ENCODE measurements around the gene DCP1A. TPM values are rescaled to one million over a fixed set of nuclear protein-coding genes. Genes with fewer than 3 reads are reported as not detected.

DCP1A gene
- total and polyA plus RNA-seq, 9 of the 15 experiments (the other 6 are each of a cell fraction or from before 2014, with no cell fraction given), result 6.6 to 33.7 (median 13.3) TPM

DNA sequence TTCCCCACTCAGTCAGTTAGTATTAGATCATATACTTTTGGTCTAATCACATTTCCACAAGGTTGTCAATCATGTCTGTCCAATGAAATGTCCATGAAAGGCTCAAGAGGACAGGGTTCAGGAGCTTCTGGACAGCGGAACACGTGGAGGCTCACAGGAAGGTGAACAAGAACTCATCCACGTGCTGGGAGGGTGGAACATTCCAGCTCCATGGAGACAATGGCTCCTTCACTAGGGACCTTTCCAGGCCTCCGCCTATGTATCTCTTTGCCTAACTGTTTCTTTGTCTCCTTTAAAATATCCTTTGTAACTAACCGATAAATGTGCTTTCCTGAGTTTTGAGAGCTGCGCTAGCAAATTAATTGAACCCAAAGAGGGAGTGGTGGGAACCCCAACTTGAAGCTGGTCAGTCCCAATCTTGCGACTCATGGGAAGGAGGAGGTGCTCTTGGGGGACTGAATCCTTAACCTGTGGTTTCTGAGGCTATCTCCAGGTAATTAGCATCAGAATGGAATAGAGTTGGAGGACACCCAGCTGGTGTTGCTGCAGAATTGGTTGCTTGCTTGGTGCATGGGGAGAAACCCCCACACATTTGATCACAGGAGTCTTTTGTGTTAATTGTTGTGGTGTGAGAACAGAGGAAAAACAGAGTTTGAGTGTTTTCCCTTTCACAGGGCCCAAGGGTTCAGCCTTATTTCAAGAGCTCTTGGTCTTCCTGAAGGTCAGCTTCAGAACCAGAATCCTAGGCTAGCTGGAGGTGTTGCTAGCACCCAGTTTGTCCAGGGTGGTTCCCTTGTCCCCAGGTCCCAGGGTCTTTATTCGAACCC lies 88.5 kb downstream of the DCP1A start (continued):
- TF ChIP-seq, protein P1, sequence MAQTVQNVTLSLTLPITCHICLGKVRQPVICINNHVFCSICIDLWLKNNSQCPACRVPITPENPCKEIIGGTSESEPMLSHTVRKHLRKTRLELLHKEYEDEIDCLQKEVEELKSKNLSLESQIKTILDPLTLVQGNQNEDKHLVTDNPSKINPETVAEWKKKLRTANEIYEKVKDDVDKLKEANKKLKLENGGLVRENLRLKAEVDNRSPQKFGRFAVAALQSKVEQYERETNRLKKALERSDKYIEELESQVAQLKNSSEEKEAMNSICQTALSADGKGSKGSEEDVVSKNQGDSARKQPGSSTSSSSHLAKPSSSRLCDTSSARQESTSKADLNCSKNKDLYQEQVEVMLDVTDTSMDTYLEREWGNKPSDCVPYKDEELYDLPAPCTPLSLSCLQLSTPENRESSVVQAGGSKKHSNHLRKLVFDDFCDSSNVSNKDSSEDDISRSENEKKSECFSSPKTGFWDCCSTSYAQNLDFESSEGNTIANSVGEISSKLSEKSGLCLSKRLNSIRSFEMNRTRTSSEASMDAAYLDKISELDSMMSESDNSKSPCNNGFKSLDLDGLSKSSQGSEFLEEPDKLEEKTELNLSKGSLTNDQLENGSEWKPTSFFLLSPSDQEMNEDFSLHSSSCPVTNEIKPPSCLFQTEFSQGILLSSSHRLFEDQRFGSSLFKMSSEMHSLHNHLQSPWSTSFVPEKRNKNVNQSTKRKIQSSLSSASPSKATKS (CRISPR knock-in tag; IDR thresholded peaks at IDR 0.05), result no peak
- TF ChIP-seq ZNF408 (CRISPR knock-in tag; IDR thresholded peaks at IDR 0.05; ENCODE audit: low read depth), result no peak
- TF ChIP-seq HNRNPH1 (optimal IDR thresholded peaks at IDR 0.05; ENCODE audit: low read depth, low read length), result no peak
- TF ChIP-seq PRMT5 (CRISPR knock-in tag; IDR thresholded peaks at IDR 0.05), result no peak
- TF ChIP-seq, protein P2, sequence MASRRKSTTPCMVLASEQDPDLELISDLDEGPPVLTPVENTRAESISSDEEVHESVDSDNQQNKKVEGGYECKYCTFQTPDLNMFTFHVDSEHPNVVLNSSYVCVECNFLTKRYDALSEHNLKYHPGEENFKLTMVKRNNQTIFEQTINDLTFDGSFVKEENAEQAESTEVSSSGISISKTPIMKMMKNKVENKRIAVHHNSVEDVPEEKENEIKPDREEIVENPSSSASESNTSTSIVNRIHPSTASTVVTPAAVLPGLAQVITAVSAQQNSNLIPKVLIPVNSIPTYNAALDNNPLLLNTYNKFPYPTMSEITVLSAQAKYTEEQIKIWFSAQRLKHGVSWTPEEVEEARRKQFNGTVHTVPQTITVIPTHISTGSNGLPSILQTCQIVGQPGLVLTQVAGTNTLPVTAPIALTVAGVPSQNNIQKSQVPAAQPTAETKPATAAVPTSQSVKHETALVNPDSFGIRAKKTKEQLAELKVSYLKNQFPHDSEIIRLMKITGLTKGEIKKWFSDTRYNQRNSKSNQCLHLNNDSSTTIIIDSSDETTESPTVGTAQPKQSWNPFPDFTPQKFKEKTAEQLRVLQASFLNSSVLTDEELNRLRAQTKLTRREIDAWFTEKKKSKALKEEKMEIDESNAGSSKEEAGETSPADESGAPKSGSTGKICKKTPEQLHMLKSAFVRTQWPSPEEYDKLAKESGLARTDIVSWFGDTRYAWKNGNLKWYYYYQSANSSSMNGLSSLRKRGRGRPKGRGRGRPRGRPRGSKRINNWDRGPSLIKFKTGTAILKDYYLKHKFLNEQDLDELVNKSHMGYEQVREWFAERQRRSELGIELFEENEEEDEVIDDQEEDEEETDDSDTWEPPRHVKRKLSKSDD (conservative IDR thresholded peaks at IDR 0.05; ENCODE audit: low read length), result no peak
- TF ChIP-seq, protein P3, sequence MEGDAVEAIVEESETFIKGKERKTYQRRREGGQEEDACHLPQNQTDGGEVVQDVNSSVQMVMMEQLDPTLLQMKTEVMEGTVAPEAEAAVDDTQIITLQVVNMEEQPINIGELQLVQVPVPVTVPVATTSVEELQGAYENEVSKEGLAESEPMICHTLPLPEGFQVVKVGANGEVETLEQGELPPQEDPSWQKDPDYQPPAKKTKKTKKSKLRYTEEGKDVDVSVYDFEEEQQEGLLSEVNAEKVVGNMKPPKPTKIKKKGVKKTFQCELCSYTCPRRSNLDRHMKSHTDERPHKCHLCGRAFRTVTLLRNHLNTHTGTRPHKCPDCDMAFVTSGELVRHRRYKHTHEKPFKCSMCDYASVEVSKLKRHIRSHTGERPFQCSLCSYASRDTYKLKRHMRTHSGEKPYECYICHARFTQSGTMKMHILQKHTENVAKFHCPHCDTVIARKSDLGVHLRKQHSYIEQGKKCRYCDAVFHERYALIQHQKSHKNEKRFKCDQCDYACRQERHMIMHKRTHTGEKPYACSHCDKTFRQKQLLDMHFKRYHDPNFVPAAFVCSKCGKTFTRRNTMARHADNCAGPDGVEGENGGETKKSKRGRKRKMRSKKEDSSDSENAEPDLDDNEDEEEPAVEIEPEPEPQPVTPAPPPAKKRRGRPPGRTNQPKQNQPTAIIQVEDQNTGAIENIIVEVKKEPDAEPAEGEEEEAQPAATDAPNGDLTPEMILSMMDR (IDR thresholded peaks at IDR 0.05 in 2 of 3, conservative IDR thresholded peaks at IDR 0.05 in 1 of 3; ENCODE audit: insufficient read depth in 2 of 3, low read depth in 1 of 3, low read length in 3 of 3), result peak; percentile 11 to 32 (median 28); a peak in 3 of 6 replicates
- no peak for TF ChIP-seq JUND (IDR thresholded peaks at IDR 0.05; ENCODE audit: borderline replicate concordance, low read depth, low read length)
- TF ChIP-seq JUND (tag; IDR thresholded peaks at IDR 0.05; ENCODE audit: borderline replicate concordance, low read depth, low read length), result no peak
- TF ChIP-seq, protein P4, sequence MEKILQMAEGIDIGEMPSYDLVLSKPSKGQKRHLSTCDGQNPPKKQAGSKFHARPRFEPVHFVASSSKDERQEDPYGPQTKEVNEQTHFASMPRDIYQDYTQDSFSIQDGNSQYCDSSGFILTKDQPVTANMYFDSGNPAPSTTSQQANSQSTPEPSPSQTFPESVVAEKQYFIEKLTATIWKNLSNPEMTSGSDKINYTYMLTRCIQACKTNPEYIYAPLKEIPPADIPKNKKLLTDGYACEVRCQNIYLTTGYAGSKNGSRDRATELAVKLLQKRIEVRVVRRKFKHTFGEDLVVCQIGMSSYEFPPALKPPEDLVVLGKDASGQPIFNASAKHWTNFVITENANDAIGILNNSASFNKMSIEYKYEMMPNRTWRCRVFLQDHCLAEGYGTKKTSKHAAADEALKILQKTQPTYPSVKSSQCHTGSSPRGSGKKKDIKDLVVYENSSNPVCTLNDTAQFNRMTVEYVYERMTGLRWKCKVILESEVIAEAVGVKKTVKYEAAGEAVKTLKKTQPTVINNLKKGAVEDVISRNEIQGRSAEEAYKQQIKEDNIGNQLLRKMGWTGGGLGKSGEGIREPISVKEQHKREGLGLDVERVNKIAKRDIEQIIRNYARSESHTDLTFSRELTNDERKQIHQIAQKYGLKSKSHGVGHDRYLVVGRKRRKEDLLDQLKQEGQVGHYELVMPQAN (IDR thresholded peaks at IDR 0.05; ENCODE audit: borderline replicate concordance), result no peak
- TF ChIP-seq HNRNPUL1 (IDR thresholded peaks at IDR 0.05; ENCODE audit: low read length), result no peak
- no peak for TF ChIP-seq NFXL1 (CRISPR knock-in tag; IDR thresholded peaks at IDR 0.05)
- no peak for TF ChIP-seq ZNF311 (CRISPR knock-in tag; IDR thresholded peaks at IDR 0.05)
- TF ChIP-seq TRIM28 (IDR thresholded peaks at IDR 0.05), result no peak
- no peak for TF ChIP-seq KDM4B (IDR thresholded peaks at IDR 0.05; ENCODE audit: borderline replicate concordance in 2 of 2, low read depth in 1 of 2)
- TF ChIP-seq SNIP1 (IDR thresholded peaks at IDR 0.05; ENCODE audit: low read depth), result no peak
- no peak for TF ChIP-seq FOXP1 (CRISPR knock-in tag; IDR thresholded peaks at IDR 0.05)
- no peak for TF ChIP-seq ZBTB17 (CRISPR knock-in tag; IDR thresholded peaks at IDR 0.05)
- no peak for TF ChIP-seq TSC22D4 (tag; IDR thresholded peaks at IDR 0.05)
- TF ChIP-seq MEIS2 (IDR thresholded peaks at IDR 0.05; ENCODE audit: partially characterized antibody), result peak; percentile 46
- no peak for TF ChIP-seq MTA1 (IDR thresholded peaks at IDR 0.05; ENCODE audit: borderline replicate concordance)

Data from K562 (cell line).